HEK293 (cell line): ENCODE measurements around the gene TRABD2A.

Experiments
- CTCF ChIA-PET: fragments of 350-600 bp; formaldehyde crosslinking; extraction: SDS; loops from one replicate; lab custom pipeline; 2021; ENCODE audit warnings: antibody characterized with exemption; lab: Yijun Ruan, JAX
- POLR2A ChIA-PET: fragments of 300-600 bp; formaldehyde crosslinking; extraction: SDS; loops from one replicate; lab custom pipeline; 2020; ENCODE audit warnings: antibody characterized with exemption, inconsistent platforms; lab: Yijun Ruan, JAX
- H3K27ac ChIP-seq: fragments of 200-500 bp; sonication (Bioruptor generic); 2 replicates; pipeline ENCODE4 v1.5.1; 2014; ENCODE audit warnings: low read depth, low read length, control low read depth, inconsistent platforms; ENCODE audit errors: extremely low read depth
- H3K36me3 ChIP-seq, 2 experiments: fragments of 200-500 bp in 1 of 2; sonication (Bioruptor generic) in 1 of 2; 1 replicate in 1 of 2; 2 replicates in 1 of 2; pipeline ENCODE4 v1.5.1; 2014 to 2017; ENCODE audit warnings: inconsistent platforms in 2 of 2, low read length in 2 of 2; ENCODE audit not compliant: control insufficient read depth in 2 of 2, insufficient read depth in 1 of 2
- H3K4me1 ChIP-seq: fragments of 200-500 bp; sonication (Bioruptor generic); 2 replicates; pipeline ENCODE4 v1.5.1; 2014; ENCODE audit warnings: mild to moderate bottlenecking, low read length, inconsistent platforms; ENCODE audit not compliant: control insufficient read depth, insufficient read depth
- H3K4me3 ChIP-seq: 2 replicates; pipeline ENCODE4 v1.5.1; 2011; ENCODE audit warnings: low read depth, mild to moderate bottlenecking, control low read depth, low read length, moderate library complexity
- H3K9me3 ChIP-seq: fragments of 200-500 bp; sonication (Bioruptor generic); 2 replicates; pipeline ENCODE4 v1.5.1; 2014; ENCODE audit warnings: low read depth, low read length, inconsistent platforms; ENCODE audit not compliant: control insufficient read depth, insufficient read depth
- GLIS1 ChIP-seq: fragments of 450-650 bp; formaldehyde crosslinking; IDR thresholded peaks from 2 replicates; pipeline ENCODE4 v1.5.1; 2016; ENCODE audit warnings: missing biosample characterization, missing genetic modification characterization
- KLF10 ChIP-seq: fragments of 450-650 bp; IDR thresholded peaks from 2 replicates; pipeline ENCODE4 v1.5.1; 2018; ENCODE audit warnings: missing biosample characterization, mild to moderate bottlenecking, missing genetic modification characterization
- KLF16 ChIP-seq: fragments of 450-650 bp; formaldehyde crosslinking; IDR thresholded peaks from 2 replicates; pipeline ENCODE4 v1.5.1; 2017; ENCODE audit warnings: missing biosample characterization, missing genetic modification characterization
- KLF7 ChIP-seq: fragments of 450-650 bp; formaldehyde crosslinking; IDR thresholded peaks from 2 replicates; pipeline ENCODE4 v1.5.1; 2016; ENCODE audit warnings: missing biosample characterization, missing genetic modification characterization, borderline replicate concordance
- SALL2 ChIP-seq: fragments of 450-650 bp; formaldehyde crosslinking; IDR thresholded peaks from 2 replicates; pipeline ENCODE4 v1.5.0; 2017; ENCODE audit warnings: missing biosample characterization, mild to moderate bottlenecking, missing genetic modification characterization, borderline replicate concordance
- SP7 ChIP-seq: fragments of 450-650 bp; formaldehyde crosslinking; IDR thresholded peaks from 2 replicates; pipeline ENCODE4 v1.5.1; 2016; ENCODE audit warnings: missing biosample characterization, missing genetic modification characterization
- YY2 ChIP-seq: fragments of 450-650 bp; formaldehyde crosslinking; IDR thresholded peaks from 2 replicates; pipeline ENCODE4 v1.5.1; 2016; ENCODE audit warnings: missing biosample characterization, missing genetic modification characterization
- ZFP3 ChIP-seq: fragments of 450-650 bp; formaldehyde crosslinking; IDR thresholded peaks from 2 replicates; pipeline ENCODE4 v1.5.1; 2016; ENCODE audit warnings: low read depth, missing biosample characterization, missing genetic modification characterization
- ZNF132 ChIP-seq: fragments of 450-650 bp; formaldehyde crosslinking; IDR thresholded peaks from 2 replicates; pipeline ENCODE4 v1.5.1; 2017; ENCODE audit warnings: missing biosample characterization, missing genetic modification characterization, borderline replicate concordance
- ZNF23 ChIP-seq: fragments of 450-650 bp; formaldehyde crosslinking; IDR thresholded peaks from 2 replicates; pipeline ENCODE4 v1.5.1; 2016; ENCODE audit warnings: missing biosample characterization, missing genetic modification characterization, borderline replicate concordance
- ZNF302 ChIP-seq: fragments of 450-650 bp; formaldehyde crosslinking; IDR thresholded peaks from 2 replicates; pipeline ENCODE4 v1.5.1; 2016; ENCODE audit warnings: missing biosample characterization, missing genetic modification characterization, low read depth
- ZNF391 ChIP-seq: fragments of 450-650 bp; formaldehyde crosslinking; IDR thresholded peaks from 2 replicates; pipeline ENCODE4 v1.5.1; 2016; ENCODE audit warnings: low read depth, missing biosample characterization, missing genetic modification characterization, borderline replicate concordance
- ZNF404 ChIP-seq: fragments of 450-650 bp; formaldehyde crosslinking; IDR thresholded peaks from 2 replicates; pipeline ENCODE4 v1.5.1; 2017; ENCODE audit warnings: missing biosample characterization, missing genetic modification characterization
- ZNF48 ChIP-seq: fragments of 450-650 bp; formaldehyde crosslinking; IDR thresholded peaks from 2 replicates; pipeline ENCODE4 v1.5.1; 2016; ENCODE audit warnings: missing biosample characterization, missing genetic modification characterization
- ZNF510 ChIP-seq: fragments of 450-650 bp; formaldehyde crosslinking; IDR thresholded peaks from 2 replicates; pipeline ENCODE4 v1.5.1; 2018; ENCODE audit warnings: mild to moderate bottlenecking, missing genetic modification characterization, missing biosample characterization; ENCODE audit not compliant: insufficient replicate concordance
- ZNF530 ChIP-seq: fragments of 450-650 bp; formaldehyde crosslinking; IDR thresholded peaks from 2 replicates; pipeline ENCODE4 v1.5.1; 2016; ENCODE audit warnings: low read depth, missing biosample characterization, missing genetic modification characterization
- ZNF549 ChIP-seq: fragments of 450-650 bp; IDR thresholded peaks from 2 replicates; pipeline ENCODE4 v1.5.1; 2018; ENCODE audit warnings: missing biosample characterization, missing genetic modification characterization, mild to moderate bottlenecking, inconsistent platforms, moderate library complexity
- ZNF555 ChIP-seq: fragments of 450-650 bp; formaldehyde crosslinking; conservative IDR thresholded peaks from 2 replicates; pipeline ENCODE4 v1.5.1; 2017; ENCODE audit warnings: missing biosample characterization, mild to moderate bottlenecking, missing genetic modification characterization, inconsistent platforms
- ZNF610 ChIP-seq: fragments of 450-650 bp; formaldehyde crosslinking; IDR thresholded peaks from 2 replicates; pipeline ENCODE4 v1.5.1; 2016; ENCODE audit warnings: missing biosample characterization, missing genetic modification characterization, borderline replicate concordance
- ZNF658 ChIP-seq: fragments of 450-650 bp; formaldehyde crosslinking; IDR thresholded peaks from 2 replicates; pipeline ENCODE4; 2016; ENCODE audit warnings: missing biosample characterization, missing genetic modification characterization
- ZSCAN16 ChIP-seq: fragments of 450-650 bp; formaldehyde crosslinking; IDR thresholded peaks from 2 replicates; pipeline ENCODE4 v1.5.1; 2016; ENCODE audit warnings: missing biosample characterization, missing genetic modification characterization
- ZXDB ChIP-seq: fragments of 450-650 bp; formaldehyde crosslinking; IDR thresholded peaks from 2 replicates; pipeline ENCODE4 v1.5.1; 2016; ENCODE audit warnings: missing biosample characterization, missing genetic modification characterization
- TF ChIP-seq, protein P1 (sequence below): fragments of 450-650 bp; formaldehyde crosslinking; IDR thresholded peaks from 2 replicates; pipeline ENCODE4 v1.5.1; 2016; ENCODE audit warnings: missing biosample characterization, missing genetic modification characterization
- TF ChIP-seq, protein P2 (sequence below): fragments of 450-650 bp; formaldehyde crosslinking; IDR thresholded peaks from 2 replicates; pipeline ENCODE4 v1.5.1; 2016; ENCODE audit warnings: missing biosample characterization, missing genetic modification characterization
- TF ChIP-seq, protein P3 (sequence below): fragments of 450-650 bp; formaldehyde crosslinking; IDR thresholded peaks from 2 replicates; pipeline ENCODE4 v1.5.1; 2016; ENCODE audit warnings: missing biosample characterization, missing genetic modification characterization
- TF ChIP-seq, protein P4 (sequence below): fragments of 450-650 bp; formaldehyde crosslinking; IDR thresholded peaks from 2 replicates; pipeline ENCODE4 v1.5.1; 2016; ENCODE audit warnings: missing biosample characterization, missing genetic modification characterization
- TF ChIP-seq, protein P5 (sequence below): fragments of 450-650 bp; formaldehyde crosslinking; IDR thresholded peaks from 2 replicates; pipeline ENCODE4 v1.5.1; 2016; ENCODE audit warnings: missing biosample characterization, missing genetic modification characterization, low read depth
- TF ChIP-seq, protein P6 (sequence below): fragments of 450-650 bp; formaldehyde crosslinking; IDR thresholded peaks from 2 replicates; pipeline ENCODE4 v1.5.1; 2016; ENCODE audit warnings: missing biosample characterization, missing genetic modification characterization, borderline replicate concordance

The TRABD2A gene

DNA sequence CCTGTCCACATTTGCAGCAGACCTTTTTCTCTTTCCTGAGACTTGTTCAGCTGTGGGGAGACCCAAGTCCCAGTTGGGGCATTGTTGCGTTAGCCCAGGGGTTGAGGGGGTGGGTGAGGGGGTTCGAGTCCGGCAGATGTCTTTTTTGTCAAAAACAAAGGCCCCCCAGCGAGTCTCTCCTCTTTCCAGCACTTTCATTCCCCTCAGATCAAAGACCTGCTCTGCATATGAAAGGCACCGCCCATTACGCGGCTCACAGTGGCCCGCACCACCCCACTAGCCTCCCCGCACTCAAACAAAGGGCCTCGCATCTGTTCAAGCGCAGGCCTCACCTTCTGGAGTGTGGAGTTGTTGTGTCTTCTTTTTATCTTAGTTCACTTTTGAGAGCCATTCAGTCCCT, 25.2 kb downstream of the TRABD2A start:
- CTCF ChIA-PET: no interaction called here
- no peak for TF ChIP-seq SP7 (tag by site-specific recombination)
- TF ChIP-seq, protein P1, sequence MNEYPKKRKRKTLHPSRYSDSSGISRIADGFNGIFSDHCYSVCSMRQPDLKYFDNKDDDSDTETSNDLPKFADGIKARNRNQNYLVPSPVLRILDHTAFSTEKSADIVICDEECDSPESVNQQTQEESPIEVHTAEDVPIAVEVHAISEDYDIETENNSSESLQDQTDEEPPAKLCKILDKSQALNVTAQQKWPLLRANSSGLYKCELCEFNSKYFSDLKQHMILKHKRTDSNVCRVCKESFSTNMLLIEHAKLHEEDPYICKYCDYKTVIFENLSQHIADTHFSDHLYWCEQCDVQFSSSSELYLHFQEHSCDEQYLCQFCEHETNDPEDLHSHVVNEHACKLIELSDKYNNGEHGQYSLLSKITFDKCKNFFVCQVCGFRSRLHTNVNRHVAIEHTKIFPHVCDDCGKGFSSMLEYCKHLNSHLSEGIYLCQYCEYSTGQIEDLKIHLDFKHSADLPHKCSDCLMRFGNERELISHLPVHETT (tag by site-specific recombination): no peak
- TF ChIP-seq ZNF549: no peak
- no peak for TF ChIP-seq ZNF510 (tag by site-specific recombination)
- no peak for TF ChIP-seq ZFP3
- no peak for TF ChIP-seq ZNF132 (tag by site-specific recombination)
- no peak for TF ChIP-seq YY2 (tag by site-specific recombination)
- no peak for TF ChIP-seq ZSCAN16
- no peak for TF ChIP-seq KLF16 (tag by site-specific recombination)
- TF ChIP-seq KLF10 (tag by site-specific recombination): no peak
- no peak for TF ChIP-seq ZNF658 (tag by site-specific recombination)
- TF ChIP-seq GLIS1 (tag by site-specific recombination): no peak
- TF ChIP-seq SALL2 (tag by site-specific recombination): no peak
- TF ChIP-seq KLF7 (tag by site-specific recombination): no peak
- TF ChIP-seq, protein P2, sequence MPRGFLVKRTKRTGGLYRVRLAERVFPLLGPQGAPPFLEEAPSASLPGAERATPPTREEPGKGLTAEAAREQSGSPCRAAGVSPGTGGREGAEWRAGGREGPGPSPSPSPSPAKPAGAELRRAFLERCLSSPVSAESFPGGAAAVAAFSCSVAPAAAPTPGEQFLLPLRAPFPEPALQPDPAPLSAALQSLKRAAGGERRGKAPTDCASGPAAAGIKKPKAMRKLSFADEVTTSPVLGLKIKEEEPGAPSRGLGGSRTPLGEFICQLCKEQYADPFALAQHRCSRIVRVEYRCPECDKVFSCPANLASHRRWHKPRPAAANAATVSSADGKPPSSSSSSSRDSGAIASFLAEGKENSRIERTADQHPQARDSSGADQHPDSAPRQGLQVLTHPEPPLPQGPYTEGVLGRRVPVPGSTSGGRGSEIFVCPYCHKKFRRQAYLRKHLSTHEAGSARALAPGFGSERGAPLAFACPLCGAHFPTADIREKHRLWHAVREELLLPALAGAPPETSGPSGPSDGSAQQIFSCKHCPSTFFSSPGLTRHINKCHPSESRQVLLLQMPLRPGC: no peak
- no peak for TF ChIP-seq ZNF610 (tag by site-specific recombination)
- no peaks in the 10 kb centered on the region for H3K4me1 ChIP-seq
- no peak overlapping the region for H3K27ac ChIP-seq
- no peaks in the 10 kb centered on the region for H3K36me3 ChIP-seq
- H3K9me3 ChIP-seq: no peaks in the 10 kb centered on the region
- H3K4me3 ChIP-seq: no peak overlapping the region
- POLR2A ChIA-PET: no interaction called here

DNA sequence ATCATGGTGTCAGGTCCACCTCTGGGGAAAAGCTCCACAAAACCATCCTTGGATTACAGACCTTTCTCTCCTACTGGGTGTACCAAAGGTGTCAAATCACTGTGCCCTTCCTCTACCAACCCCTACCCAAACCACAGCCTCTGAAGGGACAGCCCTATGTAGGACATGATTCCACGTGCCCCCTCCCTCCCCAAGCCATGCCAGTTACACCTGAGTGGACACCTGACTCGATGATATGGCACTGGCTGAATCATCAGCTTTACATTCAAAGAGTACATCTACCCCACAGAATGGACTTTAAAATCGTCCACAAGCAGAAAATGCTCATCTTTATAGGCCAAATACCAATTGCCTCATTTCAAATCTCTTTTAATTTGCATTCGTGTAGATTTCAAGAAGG, 26.0 kb downstream of the TRABD2A start:
- CTCF ChIA-PET: interaction anchor here (0.7 kb wide), 1 partner anchor 51 kb away, joined by 3 read pairs; no protein-coding TSS in a partner anchor
- Histone ChIP-seq H3K27ac (no peak overlapping the region), H3K36me3 (no peaks in the 10 kb centered on the region), H3K9me3 (no peaks in the 10 kb centered on the region), H3K4me3 (no peak overlapping the region), H3K4me1 (no peaks in the 10 kb centered on the region)
- no peak for TF ChIP-seq ZNF555
- no peak for TF ChIP-seq ZNF530 (tag by site-specific recombination)
- no peak for TF ChIP-seq ZNF404 (tag by site-specific recombination)
- TF ChIP-seq ZNF48 (tag by site-specific recombination): no peak
- no peak for TF ChIP-seq ZNF302 (tag by site-specific recombination)
- no peak for TF ChIP-seq ZNF510 (tag by site-specific recombination)
- no peak for TF ChIP-seq ZNF23 (tag by site-specific recombination)
- TF ChIP-seq, protein P3, sequence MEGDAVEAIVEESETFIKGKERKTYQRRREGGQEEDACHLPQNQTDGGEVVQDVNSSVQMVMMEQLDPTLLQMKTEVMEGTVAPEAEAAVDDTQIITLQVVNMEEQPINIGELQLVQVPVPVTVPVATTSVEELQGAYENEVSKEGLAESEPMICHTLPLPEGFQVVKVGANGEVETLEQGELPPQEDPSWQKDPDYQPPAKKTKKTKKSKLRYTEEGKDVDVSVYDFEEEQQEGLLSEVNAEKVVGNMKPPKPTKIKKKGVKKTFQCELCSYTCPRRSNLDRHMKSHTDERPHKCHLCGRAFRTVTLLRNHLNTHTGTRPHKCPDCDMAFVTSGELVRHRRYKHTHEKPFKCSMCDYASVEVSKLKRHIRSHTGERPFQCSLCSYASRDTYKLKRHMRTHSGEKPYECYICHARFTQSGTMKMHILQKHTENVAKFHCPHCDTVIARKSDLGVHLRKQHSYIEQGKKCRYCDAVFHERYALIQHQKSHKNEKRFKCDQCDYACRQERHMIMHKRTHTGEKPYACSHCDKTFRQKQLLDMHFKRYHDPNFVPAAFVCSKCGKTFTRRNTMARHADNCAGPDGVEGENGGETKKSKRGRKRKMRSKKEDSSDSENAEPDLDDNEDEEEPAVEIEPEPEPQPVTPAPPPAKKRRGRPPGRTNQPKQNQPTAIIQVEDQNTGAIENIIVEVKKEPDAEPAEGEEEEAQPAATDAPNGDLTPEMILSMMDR (tag by site-specific recombination): no peak
- no peak for TF ChIP-seq ZSCAN16
- TF ChIP-seq, protein P4, sequence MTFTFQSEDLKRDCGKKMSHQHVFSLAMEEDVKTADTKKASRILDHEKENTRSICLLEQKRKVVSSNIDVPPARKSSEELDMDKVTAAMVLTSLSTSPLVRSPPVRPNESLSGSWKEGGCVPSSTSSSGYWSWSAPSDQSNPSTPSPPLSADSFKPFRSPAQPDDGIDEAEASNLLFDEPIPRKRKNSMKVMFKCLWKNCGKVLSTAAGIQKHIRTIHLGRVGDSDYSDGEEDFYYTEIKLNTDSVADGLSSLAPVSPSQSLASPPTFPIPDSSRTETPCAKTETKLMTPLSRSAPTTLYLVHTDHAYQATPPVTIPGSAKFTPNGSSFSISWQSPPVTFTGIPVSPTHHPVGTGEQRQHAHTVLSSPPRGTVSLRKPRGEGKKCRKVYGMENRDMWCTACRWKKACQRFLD: no peak
- TF ChIP-seq ZXDB (tag by site-specific recombination): no peak
- TF ChIP-seq, protein P5, sequence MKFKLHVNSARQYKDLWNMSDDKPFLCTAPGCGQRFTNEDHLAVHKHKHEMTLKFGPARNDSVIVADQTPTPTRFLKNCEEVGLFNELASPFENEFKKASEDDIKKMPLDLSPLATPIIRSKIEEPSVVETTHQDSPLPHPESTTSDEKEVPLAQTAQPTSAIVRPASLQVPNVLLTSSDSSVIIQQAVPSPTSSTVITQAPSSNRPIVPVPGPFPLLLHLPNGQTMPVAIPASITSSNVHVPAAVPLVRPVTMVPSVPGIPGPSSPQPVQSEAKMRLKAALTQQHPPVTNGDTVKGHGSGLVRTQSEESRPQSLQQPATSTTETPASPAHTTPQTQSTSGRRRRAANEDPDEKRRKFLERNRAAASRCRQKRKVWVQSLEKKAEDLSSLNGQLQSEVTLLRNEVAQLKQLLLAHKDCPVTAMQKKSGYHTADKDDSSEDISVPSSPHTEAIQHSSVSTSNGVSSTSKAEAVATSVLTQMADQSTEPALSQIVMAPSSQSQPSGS: no peak
- no peak for TF ChIP-seq ZNF391 (tag by site-specific recombination)
- TF ChIP-seq, protein P6, sequence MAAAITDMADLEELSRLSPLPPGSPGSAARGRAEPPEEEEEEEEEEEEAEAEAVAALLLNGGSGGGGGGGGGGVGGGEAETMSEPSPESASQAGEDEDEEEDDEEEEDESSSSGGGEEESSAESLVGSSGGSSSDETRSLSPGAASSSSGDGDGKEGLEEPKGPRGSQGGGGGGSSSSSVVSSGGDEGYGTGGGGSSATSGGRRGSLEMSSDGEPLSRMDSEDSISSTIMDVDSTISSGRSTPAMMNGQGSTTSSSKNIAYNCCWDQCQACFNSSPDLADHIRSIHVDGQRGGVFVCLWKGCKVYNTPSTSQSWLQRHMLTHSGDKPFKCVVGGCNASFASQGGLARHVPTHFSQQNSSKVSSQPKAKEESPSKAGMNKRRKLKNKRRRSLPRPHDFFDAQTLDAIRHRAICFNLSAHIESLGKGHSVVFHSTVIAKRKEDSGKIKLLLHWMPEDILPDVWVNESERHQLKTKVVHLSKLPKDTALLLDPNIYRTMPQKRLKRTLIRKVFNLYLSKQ (tag by site-specific recombination): no peak
- POLR2A ChIA-PET: no interaction called here
